ENCODE measurements around the gene CNOT6L. TPM values are rescaled to one million over a fixed set of nuclear protein-coding genes. Genes with fewer than 3 reads are reported as not detected.

The CNOT6L gene
- total and polyA plus RNA-seq, 4 donors, result 4.3 to 67.8 (median 27.4) TPM

DNA sequence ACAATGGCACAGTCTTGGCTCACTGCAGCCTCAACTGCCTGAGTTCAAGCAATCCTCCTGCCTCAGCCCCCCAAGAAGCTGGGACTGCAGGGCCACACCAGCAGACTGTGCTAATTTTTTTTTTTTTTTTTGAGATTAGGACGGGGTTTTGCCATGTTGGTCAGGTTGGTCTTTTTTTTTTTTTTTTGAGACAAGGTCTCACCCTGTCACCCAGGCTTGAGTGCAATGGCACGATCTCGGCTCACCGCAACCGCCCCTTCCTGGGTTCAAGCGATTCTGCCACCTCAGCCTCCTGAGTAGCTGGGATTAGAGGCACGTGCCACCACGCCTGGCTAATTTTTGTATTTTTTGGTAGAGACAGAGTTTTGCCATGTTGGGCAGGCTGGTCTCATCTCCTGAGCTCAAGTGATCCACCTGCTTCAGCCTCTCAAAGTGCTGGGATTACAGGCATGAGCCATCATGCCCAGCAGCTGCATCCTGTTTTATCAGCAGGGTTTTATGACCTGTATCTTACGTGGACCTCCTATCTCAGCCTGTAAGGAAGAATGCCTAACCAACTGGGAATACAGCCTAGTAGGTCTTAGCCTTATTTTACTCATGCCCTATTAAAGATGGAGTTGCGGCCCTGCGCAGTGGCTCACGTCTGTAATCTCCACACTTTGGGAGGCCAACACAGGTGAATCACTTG lies 30.3 kb upstream of the CNOT6L start:
- 91 to 96% methylated on average over 12 of the region's 12 CpGs for WGBS, 2 donors
- TF ChIP-seq, protein P1, sequence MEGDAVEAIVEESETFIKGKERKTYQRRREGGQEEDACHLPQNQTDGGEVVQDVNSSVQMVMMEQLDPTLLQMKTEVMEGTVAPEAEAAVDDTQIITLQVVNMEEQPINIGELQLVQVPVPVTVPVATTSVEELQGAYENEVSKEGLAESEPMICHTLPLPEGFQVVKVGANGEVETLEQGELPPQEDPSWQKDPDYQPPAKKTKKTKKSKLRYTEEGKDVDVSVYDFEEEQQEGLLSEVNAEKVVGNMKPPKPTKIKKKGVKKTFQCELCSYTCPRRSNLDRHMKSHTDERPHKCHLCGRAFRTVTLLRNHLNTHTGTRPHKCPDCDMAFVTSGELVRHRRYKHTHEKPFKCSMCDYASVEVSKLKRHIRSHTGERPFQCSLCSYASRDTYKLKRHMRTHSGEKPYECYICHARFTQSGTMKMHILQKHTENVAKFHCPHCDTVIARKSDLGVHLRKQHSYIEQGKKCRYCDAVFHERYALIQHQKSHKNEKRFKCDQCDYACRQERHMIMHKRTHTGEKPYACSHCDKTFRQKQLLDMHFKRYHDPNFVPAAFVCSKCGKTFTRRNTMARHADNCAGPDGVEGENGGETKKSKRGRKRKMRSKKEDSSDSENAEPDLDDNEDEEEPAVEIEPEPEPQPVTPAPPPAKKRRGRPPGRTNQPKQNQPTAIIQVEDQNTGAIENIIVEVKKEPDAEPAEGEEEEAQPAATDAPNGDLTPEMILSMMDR (IDR thresholded peaks at IDR 0.05; ENCODE audit: control extremely low read depth, extremely low read depth), result no peak
- H3K27ac ChIP-seq (ENCODE audit: low read depth in 1 of 2, low read length in 1 of 2), result no peak overlapping the region

DNA sequence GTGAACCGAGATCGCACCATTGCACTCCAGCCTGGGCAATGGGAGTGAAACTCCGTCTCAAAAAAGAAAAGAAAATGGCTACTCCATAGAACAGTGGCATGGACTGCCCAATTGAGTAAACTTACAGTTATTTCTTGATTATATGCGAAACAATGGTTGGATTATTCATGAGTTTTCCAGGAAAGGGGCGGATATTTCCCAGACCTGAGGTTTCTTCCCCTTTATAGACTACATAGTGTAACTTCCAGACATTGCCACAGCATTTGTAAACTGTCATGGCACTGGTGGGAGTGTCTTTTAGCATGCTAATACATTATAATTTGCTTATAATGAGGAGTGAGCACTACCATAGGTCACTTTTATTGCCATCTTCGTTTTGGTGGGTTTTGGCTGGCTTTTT lies 29.3 kb upstream of the CNOT6L start:
- 94 to 96% methylated on average over 6 of the region's 6 CpGs for WGBS, 2 donors
- TF ChIP-seq, protein P1 (IDR thresholded peaks at IDR 0.05; ENCODE audit: control extremely low read depth, extremely low read depth), result no peak
- DNase-seq (no peak), ATAC-seq (ENCODE audit: insufficient read depth, low FRiP score) (no peak)
- Histone ChIP-seq H3K9ac (ENCODE audit: insufficient read depth in 1 of 2, low read length in 2 of 2) (no peak overlapping the region), H3K27ac (ENCODE audit: low read depth in 1 of 2, low read length in 1 of 2) (no peak overlapping the region), H3K9me3 (ENCODE audit: control insufficient read depth in 4 of 4, insufficient read depth in 3 of 4, low read length in 3 of 4) (no peaks in the 10 kb centered on the region), H3K4me1 (ENCODE audit: control insufficient read depth in 5 of 5, insufficient read depth in 5 of 5, low read length in 5 of 5) (no peaks in the 10 kb centered on the region), H3K36me3 (ENCODE audit: control insufficient read depth in 4 of 4, insufficient read depth in 4 of 4, low read length in 4 of 4) (no peaks in the 10 kb centered on the region), H3K4me3 (no peak overlapping the region), H3K27me3 (ENCODE audit: control insufficient read depth in 3 of 3, insufficient read depth in 3 of 3, low read length in 2 of 3) (no peaks in the 10 kb centered on the region)

More for the DNA sequence above, 30.3 kb upstream of the CNOT6L start:
- no peaks in the 10 kb centered on the region for H3K4me1 ChIP-seq (ENCODE audit: control insufficient read depth in 5 of 5, insufficient read depth in 5 of 5, low read length in 5 of 5)
- no peak overlapping the region for H3K9ac ChIP-seq (ENCODE audit: insufficient read depth in 1 of 2, low read length in 2 of 2)
- no peak for ATAC-seq (ENCODE audit: insufficient read depth, low FRiP score)
- no peaks in the 10 kb centered on the region for H3K27me3 ChIP-seq (ENCODE audit: control insufficient read depth in 3 of 3, insufficient read depth in 3 of 3, low read length in 2 of 3)
- H3K9me3 ChIP-seq (ENCODE audit: control insufficient read depth in 4 of 4, insufficient read depth in 3 of 4, low read length in 3 of 4), result no peaks in the 10 kb centered on the region
- DNase-seq, result no peak
- H3K36me3 ChIP-seq (ENCODE audit: control insufficient read depth in 4 of 4, insufficient read depth in 4 of 4, low read length in 4 of 4), result no peaks in the 10 kb centered on the region
- no peak overlapping the region for H3K4me3 ChIP-seq

DNA sequence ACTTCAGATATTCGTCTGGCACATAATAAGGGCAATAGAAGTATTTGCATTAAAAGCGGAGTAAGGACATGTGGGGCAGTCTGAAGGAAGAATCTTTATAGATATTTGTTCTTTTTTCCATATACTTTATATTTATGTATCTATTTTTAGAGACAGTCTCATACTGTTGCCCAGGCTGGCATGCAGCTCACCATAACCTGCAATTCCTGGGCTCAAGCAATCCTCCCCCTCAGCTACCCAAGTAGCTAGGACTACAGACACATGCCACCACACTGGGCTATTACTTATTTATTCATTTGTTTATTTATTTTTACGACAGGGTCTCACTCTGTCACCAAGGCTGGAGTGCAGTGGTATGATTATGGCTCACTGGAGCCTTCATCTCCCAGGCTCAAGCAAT lies 26.8 kb upstream of the CNOT6L start:
- H3K4me1 ChIP-seq (ENCODE audit: control insufficient read depth in 5 of 5, insufficient read depth in 5 of 5, low read length in 5 of 5), result no peaks in the 10 kb centered on the region
- no peaks in the 10 kb centered on the region for H3K9me3 ChIP-seq (ENCODE audit: control insufficient read depth in 4 of 4, insufficient read depth in 3 of 4, low read length in 3 of 4)
- no peak overlapping the region for H3K27ac ChIP-seq (ENCODE audit: low read depth in 1 of 2, low read length in 1 of 2)
- no peaks in the 10 kb centered on the region for H3K27me3 ChIP-seq (ENCODE audit: control insufficient read depth in 3 of 3, insufficient read depth in 3 of 3, low read length in 2 of 3)
- 90 to 92% methylated on average over 3 of the region's 3 CpGs for WGBS, 2 donors
- no peak overlapping the region for H3K4me3 ChIP-seq
- ATAC-seq (ENCODE audit: insufficient read depth, low FRiP score), result no peak
- no peak for DNase-seq
- no peak overlapping the region for H3K9ac ChIP-seq (ENCODE audit: insufficient read depth in 1 of 2, low read length in 2 of 2)
- TF ChIP-seq, protein P1 (IDR thresholded peaks at IDR 0.05; ENCODE audit: control extremely low read depth, extremely low read depth), result no peak
- H3K36me3 ChIP-seq (ENCODE audit: control insufficient read depth in 4 of 4, insufficient read depth in 4 of 4, low read length in 4 of 4), result no peaks in the 10 kb centered on the region

DNA sequence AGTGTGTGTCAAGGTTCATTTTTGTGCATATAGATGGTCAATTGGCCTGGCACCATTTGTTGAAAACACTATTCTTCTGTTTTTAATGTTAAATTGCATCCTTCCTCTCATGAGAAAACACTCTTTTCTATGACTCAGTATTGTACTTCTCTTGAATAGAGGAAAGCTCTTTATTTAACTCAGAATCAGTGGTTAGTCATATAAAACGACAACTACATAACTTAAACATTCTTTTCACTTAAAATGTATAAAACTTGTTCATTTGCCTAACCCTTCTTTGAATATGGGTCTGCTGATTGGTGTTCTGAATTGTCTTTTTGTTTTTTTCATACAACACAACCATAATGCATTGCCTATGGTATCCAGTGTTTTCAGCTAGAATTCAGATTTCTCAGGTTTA lies 26.2 kb upstream of the CNOT6L start:
- ATAC-seq (ENCODE audit: insufficient read depth, low FRiP score), result no peak
- 85 to 86% methylated on average over 1 of the region's 1 CpG for WGBS, 2 donors
- no peak overlapping the region for H3K27ac ChIP-seq (ENCODE audit: low read depth in 1 of 2, low read length in 1 of 2)

More for the DNA sequence above, 26.2 kb upstream of the CNOT6L start:
- H3K4me3 ChIP-seq, result no peak overlapping the region
- H3K36me3 ChIP-seq (ENCODE audit: control insufficient read depth in 4 of 4, insufficient read depth in 4 of 4, low read length in 4 of 4), result no peaks in the 10 kb centered on the region
- TF ChIP-seq, protein P1 (IDR thresholded peaks at IDR 0.05; ENCODE audit: control extremely low read depth, extremely low read depth), result no peak
- no peak overlapping the region for H3K9ac ChIP-seq (ENCODE audit: insufficient read depth in 1 of 2, low read length in 2 of 2)
- H3K27me3 ChIP-seq (ENCODE audit: control insufficient read depth in 3 of 3, insufficient read depth in 3 of 3, low read length in 2 of 3), result no peaks in the 10 kb centered on the region
- H3K9me3 ChIP-seq (ENCODE audit: control insufficient read depth in 4 of 4, insufficient read depth in 3 of 4, low read length in 3 of 4), result no peaks in the 10 kb centered on the region
- H3K4me1 ChIP-seq (ENCODE audit: control insufficient read depth in 5 of 5, insufficient read depth in 5 of 5, low read length in 5 of 5), result no peaks in the 10 kb centered on the region
- DNase-seq, result no peak

All from lung (tissue), 12 donors.